Measurements from ENCODE around the gene DDX18. TPM values are rescaled to one million over a fixed set of nuclear protein-coding genes. Genes with fewer than 3 reads are reported as not detected.
A peak's percentile ranks its signal among the peaks of the same experiment; 100 is the strongest.

Gene DDX18
- 47.8 and 50.4 TPM in 2 replicates for total RNA-seq
- 15.6 and 15.8 TPM in 2 replicates for polyA plus RNA-seq
- polyA plus RNA-seq (2011; cell fraction: cytosol; rRNA removed) = 19.5 and 22.7 TPM in 2 replicates
- polyA plus RNA-seq (2011; cell fraction: nucleus; rRNA removed) = 72.7 and 75.9 TPM in 2 replicates
- polyA plus RNA-seq (2012) = 51.3 and 60.8 TPM in 2 replicates
- 43.5 and 60.9 TPM in 2 replicates for polyA minus RNA-seq
- 16.1 TPM for polyA minus RNA-seq (2011; cell fraction: cytosol; rRNA and poly(A)+ RNA removed)
- 86.7 and 123 TPM in 2 replicates for polyA minus RNA-seq (2011; cell fraction: nucleus; rRNA and poly(A)+ RNA removed)
- Bru-seq, nascent RNA = percentile 87 among the genes with signal in this experiment
- percentile 95 among the genes with signal in this experiment for BruChase-seq, experiment 1, labeled RNA remaining after a 6-hour chase
- percentile 91 among the genes with signal in this experiment for BruChase-seq, experiment 2, labeled RNA remaining after a 2-hour chase
- long read RNA-seq, transcript DDX18-201 (14 exons, 3,796 nt) = major isoform, 120 of 180 reads
- long read RNA-seq, partial matches to known transcripts = 44 of 180 reads
- long read RNA-seq, other reads (novel, unspliced or antisense) = 16 of 180 reads

DNA sequence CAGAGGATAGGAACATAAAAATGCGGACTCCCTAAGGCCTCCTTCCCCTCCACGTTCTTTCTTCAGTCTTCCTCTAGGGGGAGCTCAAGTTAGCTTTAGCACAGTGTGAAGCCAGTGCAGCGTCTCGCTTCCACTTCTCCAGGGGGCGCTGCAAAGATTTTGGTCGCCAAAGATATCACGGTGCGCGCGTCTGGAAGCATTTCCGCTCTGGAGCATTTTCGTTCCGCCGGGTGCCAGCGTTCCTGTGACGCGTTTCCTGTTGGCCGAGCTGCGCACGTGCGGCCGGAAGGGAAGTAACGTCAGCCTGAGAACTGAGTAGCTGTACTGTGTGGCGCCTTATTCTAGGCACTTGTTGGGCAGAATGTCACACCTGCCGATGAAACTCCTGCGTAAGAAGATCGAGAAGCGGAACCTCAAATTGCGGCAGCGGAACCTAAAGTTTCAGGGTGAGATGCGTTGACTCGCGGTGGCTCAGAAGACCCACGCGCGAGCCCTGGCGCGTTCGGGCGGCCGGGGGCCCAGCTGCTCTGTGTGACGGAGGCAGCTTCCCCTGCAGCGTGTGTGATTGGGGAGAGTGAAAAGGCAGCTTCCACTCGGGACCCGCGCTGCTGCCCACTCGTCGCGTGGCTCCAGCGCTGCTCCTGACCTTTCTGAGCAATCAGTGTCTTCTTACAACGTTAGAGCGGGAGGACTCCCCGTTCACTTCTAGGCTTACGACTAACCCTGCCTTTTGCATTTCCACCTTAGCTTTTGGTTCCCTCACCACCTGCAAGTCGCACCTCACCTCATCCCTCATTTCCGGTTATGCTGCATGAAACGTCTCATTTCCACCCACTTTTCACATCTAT is at the start of gene DDX18:
TSS of gene DDX18 (plus strand) at position 275 of the 848 bp plus-strand sequence. CDS start at position 362, 87 bp downstream.
- Histone ChIP-seq H3K79me2 (ENCODE audit: control insufficient read depth, insufficient read depth, low read length) (peaks cover 22% of the 10 kb centered on the region), H3K9ac (replicated peaks; ENCODE audit: extremely low read depth, insufficient read depth, low read length) (peak within 1 kb of the TSS; percentile 96), H3K36me3 (ENCODE audit: control insufficient read depth in 2 of 2, extremely low read depth in 1 of 2, insufficient read depth in 2 of 2, low read length in 2 of 2) (peaks cover 1 to 2% of the 10 kb centered on the region in 2 experiments), H3K27ac (ENCODE audit: insufficient read depth, low read depth, low read length) (peak within 1 kb of the TSS; percentile 89), H3K27me3 (ENCODE audit: control insufficient read depth in 2 of 2, insufficient read depth in 2 of 2, low read length in 2 of 2) (peaks cover 0 to 2% of the 10 kb centered on the region in 2 experiments), H3K9me3 (replicated peaks; ENCODE audit: control insufficient read depth, insufficient read depth, low read length) (no peaks in the 10 kb centered on the region), H3K4me3 (replicated peaks in 1 of 3; ENCODE audit: insufficient read depth in 1 of 3, low read depth in 1 of 3, low read length in 3 of 3) (peak within 1 kb of the TSS; percentile 40 to 82 (median 60)), H2AFZ (ENCODE audit: low read depth, low read length) (peak within 1 kb of the TSS; percentile 50), H3K4me1 (ENCODE audit: control insufficient read depth, extremely low read depth, insufficient read depth, low read length) (peaks cover 10% of the 10 kb centered on the region), H4K20me1 (replicated peaks; ENCODE audit: control insufficient read depth, extremely low read depth, insufficient read depth, low read length) (no peaks in the 10 kb centered on the region), H3K9me1 (replicated peaks; ENCODE audit: control insufficient read depth, extremely low read depth, insufficient read depth, low read length) (no peaks in the 10 kb centered on the region), H3K4me2 (ENCODE audit: insufficient read depth, low read length) (peak within 1 kb of the TSS; percentile 88)
- ChIA-PET CTCF (interaction anchor here (0.6 to 5.8 kb wide), 41 partner anchors 12 to 1041 kb away, joined by 3 to 132 read pairs (median 4); partner anchors contain the start of genes CCDC93 and INSIG2), POLR2A (interaction anchor here (0.9 to 1.7 kb wide), 3 partner anchors 42 to 200 kb away, joined by 3 to 4 read pairs (median 4); partner anchors contain the start of gene CCDC93)
- DNase-seq (ENCODE audit: low read depth, low spot score) = peak; percentile 99
- intact Hi-C loops (cut with micrococcal nuclease) = loop anchor here (1.0 kb wide), 3 partner anchors 42 to 189 kb away; no protein-coding TSS in a partner anchor
- TF ChIP-seq EZH2 (IDR thresholded peaks at IDR 0.05; ENCODE audit: borderline replicate concordance, low read depth, low read length, severe bottlenecking) = no peak
- peak; percentile 87 for TF ChIP-seq POLR2A (IDR thresholded peaks at IDR 0.05; ENCODE audit: low read depth, low read length)
- TF ChIP-seq, protein P1, sequence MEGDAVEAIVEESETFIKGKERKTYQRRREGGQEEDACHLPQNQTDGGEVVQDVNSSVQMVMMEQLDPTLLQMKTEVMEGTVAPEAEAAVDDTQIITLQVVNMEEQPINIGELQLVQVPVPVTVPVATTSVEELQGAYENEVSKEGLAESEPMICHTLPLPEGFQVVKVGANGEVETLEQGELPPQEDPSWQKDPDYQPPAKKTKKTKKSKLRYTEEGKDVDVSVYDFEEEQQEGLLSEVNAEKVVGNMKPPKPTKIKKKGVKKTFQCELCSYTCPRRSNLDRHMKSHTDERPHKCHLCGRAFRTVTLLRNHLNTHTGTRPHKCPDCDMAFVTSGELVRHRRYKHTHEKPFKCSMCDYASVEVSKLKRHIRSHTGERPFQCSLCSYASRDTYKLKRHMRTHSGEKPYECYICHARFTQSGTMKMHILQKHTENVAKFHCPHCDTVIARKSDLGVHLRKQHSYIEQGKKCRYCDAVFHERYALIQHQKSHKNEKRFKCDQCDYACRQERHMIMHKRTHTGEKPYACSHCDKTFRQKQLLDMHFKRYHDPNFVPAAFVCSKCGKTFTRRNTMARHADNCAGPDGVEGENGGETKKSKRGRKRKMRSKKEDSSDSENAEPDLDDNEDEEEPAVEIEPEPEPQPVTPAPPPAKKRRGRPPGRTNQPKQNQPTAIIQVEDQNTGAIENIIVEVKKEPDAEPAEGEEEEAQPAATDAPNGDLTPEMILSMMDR (IDR thresholded peaks at IDR 0.05; ENCODE audit: extremely low read depth in 1 of 2, insufficient read depth in 1 of 2, low read depth in 1 of 2, low read length in 2 of 2) = peak; percentile 100
- peak; percentile 35 for TF ChIP-seq GATA2 (IDR thresholded peaks at IDR 0.05; ENCODE audit: insufficient read depth, insufficient read length, low read depth, low read length)
- TF ChIP-seq POLR2AphosphoS5 (IDR thresholded peaks at IDR 0.05; ENCODE audit: insufficient read depth, low read depth, low read length) = peak; percentile 76
- peak; percentile 18 for TF ChIP-seq FOS (IDR thresholded peaks at IDR 0.05; ENCODE audit: borderline replicate concordance, insufficient read depth, low read length)
- TF ChIP-seq JUN (IDR thresholded peaks at IDR 0.05; ENCODE audit: borderline replicate concordance, insufficient read depth, insufficient read length, low read depth) = peak; percentile 28
- no peak for TF ChIP-seq MYC (IDR thresholded peaks at IDR 0.05; ENCODE audit: low read depth, low read length)
- TF ChIP-seq, protein P2, sequence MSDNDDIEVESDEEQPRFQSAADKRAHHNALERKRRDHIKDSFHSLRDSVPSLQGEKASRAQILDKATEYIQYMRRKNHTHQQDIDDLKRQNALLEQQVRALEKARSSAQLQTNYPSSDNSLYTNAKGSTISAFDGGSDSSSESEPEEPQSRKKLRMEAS (IDR thresholded peaks at IDR 0.05; ENCODE audit: insufficient read depth, insufficient read length) = peak; percentile 91
- BruUV-seq (replicated peaks) = TSS peak; percentile 48
- peak; percentile 99 for FAIRE-seq
- dilution Hi-C loops (cut with MboI; ENCODE audit: extremely low pct_ligation_motif_present, low sequenced_read_pairs) = no loop called here
